Smooth muscle cell (in vitro differentiated cells): ENCODE measurements around the gene PKLR. TPM values are rescaled to one million over a fixed set of nuclear protein-coding genes. Genes with fewer than 3 reads are reported as not detected.

Experiments
- DNase-seq: peaks from one replicate; lab custom pipeline; 2025; ENCODE audit not compliant: unreplicated experiment; lab: John Stamatoyannopoulos, UW
- H2AFZ ChIP-seq: fragments of 200-600 bp; sonication (generic); 2 replicates; pipeline ENCODE4 v1.6.0; 2016; ENCODE audit warnings: antibody characterized with exemption, low read depth, mild to moderate bottlenecking
- H3F3A ChIP-seq: fragments of 200-600 bp; sonication (generic); 2 replicates; pipeline ENCODE4 v1.6.0; 2017; ENCODE audit warnings: antibody characterized with exemption, low read depth
- H3K27ac ChIP-seq: fragments of 200-600 bp; sonication (generic); 2 replicates; pipeline ENCODE4 v1.5.1; 2016; ENCODE audit warnings: low read depth, mild to moderate bottlenecking
- H3K27me3 ChIP-seq: fragments of 200-600 bp; sonication (generic); 2 replicates; pipeline ENCODE4 v1.6.1; 2016; ENCODE audit warnings: low read depth, mild to moderate bottlenecking
- H3K36me3 ChIP-seq: fragments of 200-600 bp; sonication (generic); 2 replicates; pipeline ENCODE4 v1.5.1; 2016; ENCODE audit warnings: low read depth
- H3K4me1 ChIP-seq: fragments of 200-600 bp; sonication (generic); 2 replicates; pipeline ENCODE4 v1.5.1; 2016; ENCODE audit warnings: low read depth
- H3K4me2 ChIP-seq: fragments of 200-600 bp; sonication (generic); 2 replicates; pipeline ENCODE4 v1.6.0; 2016; ENCODE audit warnings: mild to moderate bottlenecking
- H3K4me3 ChIP-seq: fragments of 200-600 bp; sonication (generic); 2 replicates; pipeline ENCODE4 v1.5.1; 2016; ENCODE audit warnings: mild to moderate bottlenecking
- H3K79me2 ChIP-seq: fragments of 200-600 bp; sonication (generic); 2 replicates; pipeline ENCODE4 v1.6.0; 2016; ENCODE audit warnings: low read depth, mild to moderate bottlenecking
- H3K9ac ChIP-seq: fragments of 200-600 bp; sonication (generic); 2 replicates; pipeline ENCODE4 v1.6.0; 2016; ENCODE audit warnings: low read depth
- H3K9me3 ChIP-seq: fragments of 200-600 bp; sonication (generic); replicated peaks from 2 replicates; pipeline ENCODE4 v1.5.1; 2016; ENCODE audit warnings: low read depth
- H4K20me1 ChIP-seq: fragments of 200-600 bp; sonication (generic); 2 replicates; pipeline ENCODE4 v1.6.0; 2016; ENCODE audit warnings: low read depth
- WGBS: methylation state at CpG from one replicate; pipeline ENCODE4 v1.1.7; 2016; ENCODE audit warnings: low lambda C conversion rate; 5-methylcytosine and 5-hydroxymethylcytosine counted together
- polyA plus RNA-seq: library from polyadenylated mRNA; unstranded; fragments of >200 nt; fragmentation: Nextera tagmentation; extraction: Ambion mirVana; gene quantifications from 2 replicates; pipeline ENCODE4 v1.2.1, GENCODE V29; 2016
- total RNA-seq: library from RNA; depleted of rRNA; stranded (reverse); fragments of >200 nt; gene quantifications from 2 replicates; pipeline ENCODE4 v1.2.3, GENCODE V29; 2014
- TF ChIP-seq, protein P1 (sequence below): fragments of 200-600 bp; sonication (generic); IDR thresholded peaks from 2 replicates; pipeline ENCODE4 v1.5.1; 2017; ENCODE audit warnings: borderline replicate concordance, mild to moderate bottlenecking, antibody characterized with exemption; ENCODE audit not compliant: insufficient read depth, poor library complexity, severe bottlenecking

The PKLR gene
- total and polyA plus RNA-seq, 2 experiments from 2014 or later = not detected

DNA sequence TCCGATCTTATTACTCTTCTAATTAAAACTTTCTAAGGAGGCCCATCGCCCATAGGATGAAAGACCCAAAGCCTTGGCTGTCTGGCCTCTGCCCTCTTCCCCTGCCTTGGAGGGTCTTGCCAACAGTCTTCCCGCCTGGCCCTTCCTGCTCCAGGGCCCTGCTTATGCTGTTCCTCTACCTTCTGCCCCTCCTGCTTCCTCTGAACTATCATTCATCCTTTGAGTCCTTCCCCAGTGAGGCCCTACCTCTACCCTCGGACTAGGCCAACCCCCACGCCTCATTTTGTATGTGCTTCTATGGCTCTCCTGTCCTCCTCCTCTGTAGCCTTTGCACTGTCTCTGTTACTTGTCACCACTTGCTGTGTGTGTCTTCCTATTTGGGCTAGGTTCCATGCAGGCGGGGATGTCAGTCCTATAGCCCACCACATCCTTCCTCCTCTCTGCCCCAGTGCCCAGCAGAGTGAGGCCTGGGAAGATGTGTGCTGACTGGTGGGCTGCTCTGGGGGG, 24.8 kb upstream of the PKLR start:
- 95% methylated on average over 6 of the region's 6 CpGs for WGBS
- H3K79me2 ChIP-seq = no peaks in the 10 kb centered on the region
- peaks cover 8% of the 10 kb centered on the region for H3F3A ChIP-seq
- H4K20me1 ChIP-seq = peaks cover 22% of the 10 kb centered on the region
- no peak overlapping the region for H3K27ac ChIP-seq
- H3K9ac ChIP-seq = no peak overlapping the region
- DNase-seq = no peak
- H3K27me3 ChIP-seq = no peaks in the 10 kb centered on the region
- TF ChIP-seq, protein P1, sequence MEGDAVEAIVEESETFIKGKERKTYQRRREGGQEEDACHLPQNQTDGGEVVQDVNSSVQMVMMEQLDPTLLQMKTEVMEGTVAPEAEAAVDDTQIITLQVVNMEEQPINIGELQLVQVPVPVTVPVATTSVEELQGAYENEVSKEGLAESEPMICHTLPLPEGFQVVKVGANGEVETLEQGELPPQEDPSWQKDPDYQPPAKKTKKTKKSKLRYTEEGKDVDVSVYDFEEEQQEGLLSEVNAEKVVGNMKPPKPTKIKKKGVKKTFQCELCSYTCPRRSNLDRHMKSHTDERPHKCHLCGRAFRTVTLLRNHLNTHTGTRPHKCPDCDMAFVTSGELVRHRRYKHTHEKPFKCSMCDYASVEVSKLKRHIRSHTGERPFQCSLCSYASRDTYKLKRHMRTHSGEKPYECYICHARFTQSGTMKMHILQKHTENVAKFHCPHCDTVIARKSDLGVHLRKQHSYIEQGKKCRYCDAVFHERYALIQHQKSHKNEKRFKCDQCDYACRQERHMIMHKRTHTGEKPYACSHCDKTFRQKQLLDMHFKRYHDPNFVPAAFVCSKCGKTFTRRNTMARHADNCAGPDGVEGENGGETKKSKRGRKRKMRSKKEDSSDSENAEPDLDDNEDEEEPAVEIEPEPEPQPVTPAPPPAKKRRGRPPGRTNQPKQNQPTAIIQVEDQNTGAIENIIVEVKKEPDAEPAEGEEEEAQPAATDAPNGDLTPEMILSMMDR = no peak
- no peak overlapping the region for H2AFZ ChIP-seq
- peak overlapping the region; percentile 88 for H3K4me2 ChIP-seq
- no peaks in the 10 kb centered on the region for H3K9me3 ChIP-seq
- no peak overlapping the region for H3K4me3 ChIP-seq
- peaks cover 18% of the 10 kb centered on the region for H3K4me1 ChIP-seq
- H3K36me3 ChIP-seq = no peaks in the 10 kb centered on the region

DNA sequence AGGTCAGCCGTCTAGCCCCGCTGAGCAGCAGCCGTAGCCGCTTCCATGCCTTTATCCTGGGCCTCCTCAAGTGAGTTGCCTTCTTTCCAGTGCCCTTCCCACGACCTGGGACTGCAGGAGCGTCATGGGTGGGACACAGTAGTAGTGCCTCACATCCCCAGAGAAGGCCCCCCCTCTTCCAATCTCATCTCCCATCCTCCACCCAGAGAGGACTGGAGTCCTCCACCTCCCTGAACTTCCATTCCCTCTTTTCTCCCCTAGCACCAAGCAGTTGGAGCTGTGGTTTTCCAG, 24.3 kb upstream of the PKLR start:
- TF ChIP-seq, protein P1 = no peak
- Histone ChIP-seq H3K4me2 (peak overlapping the region; percentile 88), H3K4me3 (peak overlapping the region; percentile 75), H3K36me3 (no peaks in the 10 kb centered on the region), H3K79me2 (no peaks in the 10 kb centered on the region), H4K20me1 (peaks cover 18% of the 10 kb centered on the region), H3K27ac (no peak overlapping the region), H3K4me1 (peaks cover 18% of the 10 kb centered on the region), H3F3A (peaks cover 2% of the 10 kb centered on the region), H2AFZ (no peak overlapping the region), H3K9me3 (no peaks in the 10 kb centered on the region), H3K9ac (peak overlapping the region; percentile 67), H3K27me3 (no peaks in the 10 kb centered on the region)
- DNase-seq = no peak
- 73% methylated on average over 2 of the region's 6 CpGs for WGBS

- H3K79me2 ChIP-seq = no peaks in the 10 kb centered on the region
Observed at GRCh38 chr1:155324717-155325602, 23.7 kb upstream of the PKLR start.

More at GRCh38 chr1:155324717-155325602, 23.7 kb upstream of the PKLR start:
- peaks cover 2% of the 10 kb centered on the region for H3F3A ChIP-seq
- no peaks in the 10 kb centered on the region for H3K36me3 ChIP-seq
- peaks cover 18% of the 10 kb centered on the region for H3K4me1 ChIP-seq
- peak overlapping the region; percentile 67 for H3K9ac ChIP-seq
- peaks cover 18% of the 10 kb centered on the region for H4K20me1 ChIP-seq
- H2AFZ ChIP-seq = no peak overlapping the region
- H3K4me2 ChIP-seq = peak overlapping the region; percentile 88
- WGBS = 5% methylated on average over 57 of the region's 59 CpGs
- DNase-seq = peak; percentile 52
- peak overlapping the region; percentile 75 for H3K4me3 ChIP-seq
- TF ChIP-seq, protein P1 = peak; percentile 33
- H3K27me3 ChIP-seq = no peaks in the 10 kb centered on the region
- peak overlapping the region; percentile 30 for H3K27ac ChIP-seq
- no peaks in the 10 kb centered on the region for H3K9me3 ChIP-seq
